ENCODE data around the gene GFRA1. TPM values are rescaled to one million over a fixed set of nuclear protein-coding genes. Genes with fewer than 3 reads are reported as not detected.

GFRA1 gene
- total and polyA plus RNA-seq, 4 donors = 30.5 to 109 (median 55.1) TPM

- no peak overlapping the region for H3K4me3 ChIP-seq (ENCODE audit: low read depth, low read length)
- H3K36me3 ChIP-seq (ENCODE audit: control insufficient read depth, insufficient read depth, low read length) = no peaks in the 10 kb centered on the region
- no peaks in the 10 kb centered on the region for H3K27me3 ChIP-seq (ENCODE audit: control insufficient read depth, insufficient read depth, low read length)
- WGBS (ENCODE audit: insufficient coverage) = 94% methylated on average over 3 of the region's 3 CpGs
- no peaks in the 10 kb centered on the region for H3K9me3 ChIP-seq (ENCODE audit: control insufficient read depth, insufficient read depth, low read length)
- no peak for DNase-seq (ENCODE audit: low read depth in 4 of 6, low spot score in 6 of 6)
- no peaks in the 10 kb centered on the region for H3K4me1 ChIP-seq (ENCODE audit: control insufficient read depth, insufficient read depth, low read length)
- H3K27ac ChIP-seq (ENCODE audit: low read depth, low read length) = no peak overlapping the region
These were observed 146.8 kb downstream of the GFRA1 start for GRCh38 chr10:116126239-116126638.

GRCh38 chr10:116125180-116125579, 147.8 kb downstream of the GFRA1 start:
- Histone ChIP-seq H3K27ac (ENCODE audit: low read depth, low read length) (no peak overlapping the region), H3K9me3 (ENCODE audit: control insufficient read depth, insufficient read depth, low read length) (no peaks in the 10 kb centered on the region), H3K4me1 (ENCODE audit: control insufficient read depth, insufficient read depth, low read length) (no peaks in the 10 kb centered on the region), H3K27me3 (ENCODE audit: control insufficient read depth, insufficient read depth, low read length) (no peaks in the 10 kb centered on the region), H3K4me3 (ENCODE audit: low read depth, low read length) (no peak overlapping the region), H3K36me3 (ENCODE audit: control insufficient read depth, insufficient read depth, low read length) (no peaks in the 10 kb centered on the region)
- no peak for DNase-seq (ENCODE audit: low read depth in 4 of 6, low spot score in 6 of 6)
- 82% methylated on average over 19 of the region's 19 CpGs for WGBS (ENCODE audit: insufficient coverage)

GRCh38 chr10:116124777-116125176, 148.2 kb downstream of the GFRA1 start:
- no peaks in the 10 kb centered on the region for H3K9me3 ChIP-seq (ENCODE audit: control insufficient read depth, insufficient read depth, low read length)
- 50% methylated on average over 4 of the region's 4 CpGs for WGBS (ENCODE audit: insufficient coverage)
- no peak overlapping the region for H3K27ac ChIP-seq (ENCODE audit: low read depth, low read length)
- DNase-seq (ENCODE audit: low read depth in 4 of 6, low spot score in 6 of 6) = no peak
- no peak overlapping the region for H3K4me3 ChIP-seq (ENCODE audit: low read depth, low read length)
- H3K36me3 ChIP-seq (ENCODE audit: control insufficient read depth, insufficient read depth, low read length) = no peaks in the 10 kb centered on the region
- no peaks in the 10 kb centered on the region for H3K4me1 ChIP-seq (ENCODE audit: control insufficient read depth, insufficient read depth, low read length)
- no peaks in the 10 kb centered on the region for H3K27me3 ChIP-seq (ENCODE audit: control insufficient read depth, insufficient read depth, low read length)

GRCh38 chr10:116122664-116123063, 150.3 kb downstream of the GFRA1 start:
- no peaks in the 10 kb centered on the region for H3K9me3 ChIP-seq (ENCODE audit: control insufficient read depth, insufficient read depth, low read length)
- H3K27ac ChIP-seq (ENCODE audit: low read depth, low read length) = no peak overlapping the region
- no peaks in the 10 kb centered on the region for H3K4me1 ChIP-seq (ENCODE audit: control insufficient read depth, insufficient read depth, low read length)
- no peaks in the 10 kb centered on the region for H3K36me3 ChIP-seq (ENCODE audit: control insufficient read depth, insufficient read depth, low read length)
- no peak overlapping the region for H3K4me3 ChIP-seq (ENCODE audit: low read depth, low read length)
- 80% methylated on average over 1 of the region's 1 CpG for WGBS (ENCODE audit: insufficient coverage)
- no peak for DNase-seq (ENCODE audit: low read depth in 4 of 6, low spot score in 6 of 6)
- no peaks in the 10 kb centered on the region for H3K27me3 ChIP-seq (ENCODE audit: control insufficient read depth, insufficient read depth, low read length)

- H3K9me3 ChIP-seq (ENCODE audit: control insufficient read depth, insufficient read depth, low read length) = no peaks in the 10 kb centered on the region
- no peaks in the 10 kb centered on the region for H3K4me1 ChIP-seq (ENCODE audit: control insufficient read depth, insufficient read depth, low read length)
- H3K36me3 ChIP-seq (ENCODE audit: control insufficient read depth, insufficient read depth, low read length) = no peaks in the 10 kb centered on the region
- H3K27ac ChIP-seq (ENCODE audit: low read depth, low read length) = no peak overlapping the region
- no peaks in the 10 kb centered on the region for H3K27me3 ChIP-seq (ENCODE audit: control insufficient read depth, insufficient read depth, low read length)
- no peak for DNase-seq (ENCODE audit: low read depth in 4 of 6, low spot score in 6 of 6)
- no peak overlapping the region for H3K4me3 ChIP-seq (ENCODE audit: low read depth, low read length)
- WGBS (ENCODE audit: insufficient coverage) = 80% methylated on average over 6 of the region's 8 CpGs
These were observed 151.1 kb downstream of the GFRA1 start for GRCh38 chr10:116121640-116122525.

GRCh38 chr10:116120688-116121455, 152.1 kb downstream of the GFRA1 start:
- no peak overlapping the region for H3K4me3 ChIP-seq (ENCODE audit: low read depth, low read length)
- no peak for DNase-seq (ENCODE audit: low read depth in 4 of 6, low spot score in 6 of 6)
- H3K27me3 ChIP-seq (ENCODE audit: control insufficient read depth, insufficient read depth, low read length) = no peaks in the 10 kb centered on the region
- H3K9me3 ChIP-seq (ENCODE audit: control insufficient read depth, insufficient read depth, low read length) = no peaks in the 10 kb centered on the region
- H3K27ac ChIP-seq (ENCODE audit: low read depth, low read length) = no peak overlapping the region
- WGBS (ENCODE audit: insufficient coverage) = 60% methylated on average over 10 of the region's 12 CpGs
- no peaks in the 10 kb centered on the region for H3K4me1 ChIP-seq (ENCODE audit: control insufficient read depth, insufficient read depth, low read length)
- no peaks in the 10 kb centered on the region for H3K36me3 ChIP-seq (ENCODE audit: control insufficient read depth, insufficient read depth, low read length)

GRCh38 chr10:116118847-116119246, 154.2 kb downstream of the GFRA1 start:
- Histone ChIP-seq H3K9me3 (ENCODE audit: control insufficient read depth, insufficient read depth, low read length) (no peaks in the 10 kb centered on the region), H3K4me1 (ENCODE audit: control insufficient read depth, insufficient read depth, low read length) (peaks cover 6% of the 10 kb centered on the region), H3K4me3 (ENCODE audit: low read depth, low read length) (no peak overlapping the region), H3K27ac (ENCODE audit: low read depth, low read length) (no peak overlapping the region), H3K36me3 (ENCODE audit: control insufficient read depth, insufficient read depth, low read length) (no peaks in the 10 kb centered on the region), H3K27me3 (ENCODE audit: control insufficient read depth, insufficient read depth, low read length) (no peaks in the 10 kb centered on the region)
- no peak for DNase-seq (ENCODE audit: low read depth in 4 of 6, low spot score in 6 of 6)
- WGBS (ENCODE audit: insufficient coverage) = 92% methylated on average over 2 of the region's 2 CpGs

GRCh38 chr10:116115797-116116196, 157.2 kb downstream of the GFRA1 start:
- Histone ChIP-seq H3K4me3 (ENCODE audit: low read depth, low read length) (no peak overlapping the region), H3K27ac (ENCODE audit: low read depth, low read length) (no peak overlapping the region), H3K27me3 (ENCODE audit: control insufficient read depth, insufficient read depth, low read length) (no peaks in the 10 kb centered on the region), H3K4me1 (ENCODE audit: control insufficient read depth, insufficient read depth, low read length) (peaks cover 15% of the 10 kb centered on the region), H3K36me3 (ENCODE audit: control insufficient read depth, insufficient read depth, low read length) (no peaks in the 10 kb centered on the region), H3K9me3 (ENCODE audit: control insufficient read depth, insufficient read depth, low read length) (no peaks in the 10 kb centered on the region)
- DNase-seq (ENCODE audit: low read depth in 4 of 6, low spot score in 6 of 6) = no peak
- 91% methylated on average over 4 of the region's 5 CpGs for WGBS (ENCODE audit: insufficient coverage)

- 60% methylated on average over 4 of the region's 5 CpGs for WGBS (ENCODE audit: insufficient coverage)
- no peak overlapping the region for H3K4me3 ChIP-seq (ENCODE audit: low read depth, low read length)
- H3K9me3 ChIP-seq (ENCODE audit: control insufficient read depth, insufficient read depth, low read length) = no peaks in the 10 kb centered on the region
- H3K4me1 ChIP-seq (ENCODE audit: control insufficient read depth, insufficient read depth, low read length) = peaks cover 15% of the 10 kb centered on the region
- DNase-seq (ENCODE audit: low read depth in 4 of 6, low spot score in 6 of 6) = no peak
- no peak overlapping the region for H3K27ac ChIP-seq (ENCODE audit: low read depth, low read length)
- H3K27me3 ChIP-seq (ENCODE audit: control insufficient read depth, insufficient read depth, low read length) = no peaks in the 10 kb centered on the region
- H3K36me3 ChIP-seq (ENCODE audit: control insufficient read depth, insufficient read depth, low read length) = no peaks in the 10 kb centered on the region
These were observed 157.9 kb downstream of the GFRA1 start for GRCh38 chr10:116115036-116115641.

Data from spinal cord (tissue), 10 donors.